AG09309 (cell line): ENCODE results near the gene MUC2.

Experiments
- DNase-seq: peaks from one replicate; pipeline ENCODE4 v3.0.0-alpha.2; 2010; ENCODE audit warnings: low read depth
- H3K4me3 ChIP-seq: 2 replicates; pipeline ENCODE4 v1.5.1; 2011; ENCODE audit warnings: mild to moderate bottlenecking, low read depth, low read length, moderate library complexity; ENCODE audit not compliant: control insufficient read depth
- CTCF ChIP-seq: IDR thresholded peaks from 2 replicates; pipeline ENCODE4 v1.5.1; 2011; ENCODE audit warnings: mild to moderate bottlenecking, low read depth, low read length, inconsistent platforms; ENCODE audit not compliant: insufficient read depth, control insufficient read depth; ENCODE audit errors: missing control alignments

The MUC2 gene

GRCh38 chr11:1074244-1075221 is at the start of gene MUC2:
Gene MUC2 (plus strand): TSS chr11:1074874.
- no peak for TF ChIP-seq CTCF
- no peak within 1 kb of the TSS for H3K4me3 ChIP-seq
- DNase-seq: no peak

GRCh38 chr11:1025410-1026162 is 49.1 kb upstream of the MUC2 start:
- DNase-seq: no peak
- H3K4me3 ChIP-seq: no peak overlapping the region
- TF ChIP-seq CTCF: no peak

- no peak for TF ChIP-seq CTCF
- H3K4me3 ChIP-seq: no peak overlapping the region
- no peak for DNase-seq
Observed at GRCh38 chr11:1026163-1026450, 48.6 kb upstream of the MUC2 start.

GRCh38 chr11:1026641-1027482 is 47.8 kb upstream of the MUC2 start:
- DNase-seq: no peak
- H3K4me3 ChIP-seq: no peak overlapping the region
- TF ChIP-seq CTCF: no peak

- TF ChIP-seq CTCF: no peak
- H3K4me3 ChIP-seq: no peak overlapping the region
- DNase-seq: no peak
Observed at GRCh38 chr11:1027483-1028290, 47.0 kb upstream of the MUC2 start.

- DNase-seq: no peak
- no peak overlapping the region for H3K4me3 ChIP-seq
- no peak for TF ChIP-seq CTCF
Observed at GRCh38 chr11:1028291-1028540, 46.5 kb upstream of the MUC2 start.
